NAMALWA (cell line): ENCODE results near the gene SLC15A3.

Source experiments
- DNase-seq: peaks from one replicate; pipeline ENCODE4 v3.0.0-alpha.2; 2015; ENCODE audit warnings: low spot score

SLC15A3 gene

DNA sequence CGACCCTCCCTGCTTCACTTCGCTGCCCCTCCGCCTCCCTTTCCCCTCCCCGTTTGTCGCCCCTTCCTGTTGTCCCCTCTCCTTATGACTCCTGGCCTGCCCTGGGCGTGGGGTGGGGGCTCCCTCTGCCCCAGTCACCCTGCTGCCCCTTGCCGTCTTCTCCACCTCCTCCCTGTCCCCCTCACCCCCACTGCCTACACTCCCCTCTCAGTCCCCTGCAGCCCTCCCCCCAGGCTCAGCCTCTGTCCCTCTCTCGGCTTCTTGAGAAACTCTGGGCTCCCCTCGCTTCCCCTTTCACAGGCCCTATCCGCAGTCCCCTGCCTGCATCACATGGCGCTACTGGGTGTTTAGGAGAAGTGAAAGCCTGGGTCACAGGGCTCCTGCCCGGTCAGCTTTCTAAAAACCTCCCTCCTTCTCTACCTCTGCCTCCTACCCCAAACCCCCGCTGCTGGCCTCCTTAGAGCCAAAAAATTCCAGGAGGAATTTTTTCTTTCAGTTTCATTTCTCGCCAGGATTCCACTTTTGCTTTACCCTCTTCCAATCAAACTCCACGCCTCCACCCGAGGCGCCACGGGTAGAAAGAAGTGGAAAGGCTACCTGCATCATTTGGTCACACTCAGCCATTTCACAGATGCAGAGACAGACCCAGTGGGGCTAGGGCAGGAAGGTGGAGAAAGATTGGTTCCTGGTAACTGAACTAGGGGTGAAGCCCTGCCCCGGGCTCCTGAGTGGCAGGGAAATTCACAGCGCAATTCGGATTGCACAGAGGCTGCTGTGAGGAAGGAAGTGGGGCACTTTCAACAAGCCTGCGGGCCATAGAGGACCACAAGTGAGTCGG is at the start of gene SLC15A3:
Gene SLC15A3 (minus strand): TSS at position 273 of the 838 bp plus-strand sequence. CDS start 625 bp downstream, outside the sequence.
- DNase-seq: peak; percentile 92

- DNase-seq: no peak
Observed at GRCh38 chr11:61000426-61000825, 48.5 kb upstream of the SLC15A3 start.

GRCh38 chr11:60996381-60997138 is 44.6 kb upstream of the SLC15A3 start:
- DNase-seq: no peak

DNA sequence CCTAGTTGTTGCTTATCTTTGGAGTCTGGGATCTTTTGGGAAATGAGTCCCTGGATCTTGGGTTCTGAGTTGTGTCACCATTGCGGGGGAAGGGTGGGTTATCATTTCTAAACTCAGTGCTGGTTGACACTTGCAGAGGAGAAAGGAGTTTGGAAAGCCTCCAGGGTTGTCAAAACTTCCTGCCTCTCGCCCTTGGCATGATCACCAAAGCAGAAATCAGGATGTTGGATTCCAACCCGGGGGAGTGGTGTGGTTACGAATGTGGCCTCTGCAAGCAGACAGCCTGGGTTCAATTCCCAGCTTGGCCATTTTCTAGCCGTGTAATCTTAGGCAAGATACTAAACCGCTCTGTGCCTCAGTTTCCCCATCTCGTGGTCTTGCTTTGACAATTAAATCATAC is 43.8 kb upstream of the SLC15A3 start:
- no peak for DNase-seq

DNA sequence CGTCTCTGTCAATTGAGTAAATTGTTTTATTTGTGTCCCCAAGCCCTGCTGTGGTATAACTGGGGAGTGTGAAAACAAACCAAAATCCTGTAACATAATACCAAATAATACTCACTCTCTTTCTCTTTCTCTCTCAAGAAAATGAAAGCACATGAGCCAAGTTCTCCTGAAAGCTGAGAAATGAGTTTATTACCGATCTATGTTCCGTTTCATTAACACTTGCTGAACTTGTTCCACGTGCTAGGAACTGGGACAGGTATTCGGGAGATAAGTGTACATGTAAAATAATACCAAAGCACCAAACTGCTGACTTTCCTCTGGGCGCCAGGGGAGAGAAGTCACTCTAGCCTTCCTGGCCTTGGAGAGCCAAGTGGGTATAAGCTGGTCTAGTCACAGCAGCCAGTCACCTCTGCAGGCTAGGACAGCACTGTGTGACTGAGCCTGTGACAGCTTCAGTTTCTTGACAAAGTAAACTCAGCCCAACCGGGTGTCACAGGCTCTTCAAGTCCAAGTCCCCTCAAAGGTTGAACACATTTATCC is 42.6 kb upstream of the SLC15A3 start:
- no peak for DNase-seq

- no peak for DNase-seq
Observed at GRCh38 chr11:60993615-60994014, 41.6 kb upstream of the SLC15A3 start.

- no peak for DNase-seq
Observed at GRCh38 chr11:60992842-60993409, 41.0 kb upstream of the SLC15A3 start.

GRCh38 chr11:60991457-60991856 is 39.5 kb upstream of the SLC15A3 start:
- DNase-seq: no peak

GRCh38 chr11:60989093-60989650 is 37.2 kb upstream of the SLC15A3 start:
- peak; percentile 13 for DNase-seq

GRCh38 chr11:60988658-60989057 is 36.7 kb upstream of the SLC15A3 start:
- DNase-seq: no peak

DNA sequence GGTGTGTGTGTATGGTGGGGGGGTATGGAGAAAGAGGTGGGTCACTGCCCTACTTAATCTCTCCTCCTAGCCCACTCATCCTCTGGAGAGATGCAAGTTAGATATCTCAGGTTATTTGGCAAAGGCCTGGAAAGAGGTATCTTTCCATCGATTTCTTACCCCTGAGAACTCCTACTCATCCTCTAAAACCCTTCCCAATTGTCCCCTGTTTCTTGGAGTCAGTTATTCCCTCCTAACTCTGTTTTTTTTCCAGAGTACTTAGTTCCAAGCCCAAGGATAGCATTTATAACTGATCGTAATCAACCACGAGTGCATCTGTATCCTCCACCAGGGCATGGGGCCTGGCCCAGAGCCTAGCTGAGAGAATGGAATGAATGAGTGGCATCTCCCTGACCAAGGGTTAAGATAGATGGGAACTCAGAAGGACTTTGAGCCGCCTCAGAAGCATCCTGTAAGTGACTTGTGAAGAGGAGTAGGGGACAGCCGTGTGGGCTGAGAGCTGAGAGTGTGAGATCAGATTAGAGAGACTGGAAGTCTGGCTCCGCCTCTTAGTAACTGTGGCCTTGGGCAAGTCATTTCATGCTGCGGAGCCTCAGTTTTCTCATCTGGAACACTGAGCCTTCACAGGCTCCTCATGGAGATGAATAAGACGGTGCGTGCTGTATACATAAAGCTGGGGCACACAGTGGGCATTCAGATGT is 35.8 kb upstream of the SLC15A3 start:
- no peak for DNase-seq

- DNase-seq: no peak
Observed at GRCh38 chr11:60985991-60986915, 34.3 kb upstream of the SLC15A3 start.

GRCh38 chr11:60985501-60985900 is 33.5 kb upstream of the SLC15A3 start:
- no peak for DNase-seq

GRCh38 chr11:60984636-60985035 is 32.7 kb upstream of the SLC15A3 start:
- no peak for DNase-seq

GRCh38 chr11:60984149-60984548 is 32.2 kb upstream of the SLC15A3 start:
- DNase-seq: no peak

DNA sequence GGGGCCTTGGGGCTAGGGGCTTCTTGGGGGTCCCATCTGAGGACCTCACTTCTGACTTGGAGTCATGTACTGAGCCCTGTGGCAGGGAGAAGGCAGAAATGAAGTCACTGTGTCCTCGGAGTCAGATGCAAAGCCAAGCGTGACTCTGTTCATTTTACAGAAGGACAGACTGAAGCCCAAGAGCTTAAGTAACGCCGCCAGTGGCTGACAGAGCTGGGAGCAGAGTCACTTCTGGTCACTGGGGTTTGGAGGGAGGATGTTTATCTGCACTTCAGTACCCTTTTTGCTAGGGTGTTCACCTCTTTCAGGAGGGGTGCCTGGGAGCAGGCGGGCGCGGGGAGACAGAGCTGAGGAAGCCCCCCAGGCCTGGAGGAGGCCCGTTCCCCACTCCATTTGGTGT is 30.2 kb upstream of the SLC15A3 start:
- DNase-seq: no peak

GRCh38 chr11:60981515-60981914 is 29.5 kb upstream of the SLC15A3 start:
- DNase-seq: no peak

- DNase-seq: no peak
Observed at GRCh38 chr11:60978546-60979380, 26.8 kb upstream of the SLC15A3 start.

DNA sequence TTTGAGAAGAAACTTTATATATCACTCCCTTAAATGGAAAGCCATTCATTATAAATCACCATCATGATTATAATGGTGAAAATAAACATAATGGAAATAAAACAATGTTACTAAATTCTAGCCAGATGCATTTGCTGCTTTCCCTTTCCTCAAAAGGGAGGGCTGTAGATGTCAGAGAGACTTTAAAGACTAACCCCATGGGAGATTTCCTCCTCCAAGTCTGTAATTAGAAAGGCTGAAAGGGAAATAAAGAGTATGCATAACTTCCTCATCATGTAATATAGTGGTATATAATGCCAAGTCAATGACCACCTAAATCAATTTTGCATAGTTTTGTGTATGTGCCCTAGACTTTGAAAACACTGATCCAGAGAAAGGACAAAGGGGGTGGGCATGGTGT is 25.9 kb upstream of the SLC15A3 start:
- no peak for DNase-seq

- DNase-seq: no peak
Observed at GRCh38 chr11:60977224-60977623, 25.2 kb upstream of the SLC15A3 start.
